K562 (cell line): ENCODE results near the gene GATA6. TPM values are rescaled to one million over a fixed set of nuclear protein-coding genes. Genes with fewer than 3 reads are reported as not detected.

Experiments
- ATAC-seq: fragments of 200-7000 bp; cut with Tn5 transposase; 3 replicates; pipeline ENCODE4 v1.9.1; 2020; ENCODE audit warnings: moderate library complexity
- BruUV-seq: library from RNA; stranded (reverse); fragments of 400-500 nt; replicated peaks from 2 replicates; lab custom pipeline; 2021; lab: Mats Ljungman, UMichigan
- CTCF ChIA-PET: fragments of 300-600 bp; formaldehyde crosslinking; extraction: SDS; loops from one replicate; lab custom pipeline; 2021; ENCODE audit warnings: low intra/inter-chr PET ratio; lab: Yijun Ruan, JAX
- POLR2A ChIA-PET: fragments of 300-600, 350-650 bp; sonication (Branson Sonifier 250); formaldehyde crosslinking; extraction: SDS; loops from one replicate; lab custom pipeline; 2021; ENCODE audit warnings: antibody characterized with exemption, inconsistent platforms; lab: Yijun Ruan, JAX
- DNase-seq, 4 experiments: peaks; one replicate each; pipeline versions ENCODE4 v3.0.0 to v3.0.0-alpha.2; 2011 to 2018; ENCODE audit warnings: low spot score in 3 of 4, mixed read lengths in 3 of 4; ENCODE audit errors: extremely low read depth in 1 of 4
- FAIRE-seq: peaks from 2 replicates; lab custom pipeline; 2011; peaks lifted over from hg19 to GRCh38; lab: Jason Lieb, UNC
- H2AFZ ChIP-seq: 2 replicates; pipeline ENCODE4 v1.6.0; 2011; ENCODE audit warnings: low read depth, low read length, control low read depth, inconsistent platforms
- H3K27ac ChIP-seq: fragments of 200-600 bp; 3 replicates; pipeline ENCODE4 v1.8.0; 2011; ENCODE audit warnings: low read depth, mild to moderate bottlenecking, control low read depth, inconsistent platforms, low read length, moderate library complexity, mixed read lengths; ENCODE audit errors: extremely low read depth
- H3K27me3 ChIP-seq, 2 experiments: fragments of 300-600 bp in 1 of 2; 2 replicates in 1 of 2; 3 replicates in 1 of 2; pipeline versions ENCODE4 v1.6.0 to v1.8.0; 2011; ENCODE audit warnings: inconsistent platforms in 2 of 2, low read length in 2 of 2, mild to moderate bottlenecking in 1 of 2, mixed read lengths in 1 of 2, moderate library complexity in 1 of 2; ENCODE audit not compliant: control insufficient read depth in 2 of 2, insufficient read depth in 2 of 2
- H3K36me3 ChIP-seq: fragments of 300-600 bp; 3 replicates; pipeline ENCODE4 v1.8.0; 2011; ENCODE audit warnings: mild to moderate bottlenecking, low read length, inconsistent platforms; ENCODE audit not compliant: control insufficient read depth, insufficient read depth
- H3K4me1 ChIP-seq, 2 experiments: fragments of 200-600 bp in 1 of 2; replicated peaks in 1 of 2; 2 replicates in 1 of 2; 3 replicates in 1 of 2; pipeline versions ENCODE4 v1.5.1 to v1.8.0; 2011; ENCODE audit warnings: inconsistent platforms in 2 of 2, low read length in 2 of 2, mild to moderate bottlenecking in 1 of 2, mixed read lengths in 1 of 2, moderate library complexity in 1 of 2; ENCODE audit not compliant: control insufficient read depth in 2 of 2, insufficient read depth in 2 of 2
- H3K4me2 ChIP-seq: 2 replicates; pipeline ENCODE4 v1.6.1; 2011; ENCODE audit warnings: low read length, control low read depth, inconsistent platforms, mixed read lengths; ENCODE audit not compliant: insufficient read depth
- H3K4me3 ChIP-seq: fragments of 200-600 bp; sonication (generic), shearing (Covaris generic); 2 replicates; pipeline ENCODE4 v1.5.1; 2016; ENCODE audit warnings: control low read depth, inconsistent platforms
- H3K79me2 ChIP-seq: fragments of 200-600 bp; 3 replicates; pipeline ENCODE4 v1.8.0; 2011; ENCODE audit warnings: low read length, inconsistent platforms; ENCODE audit not compliant: control insufficient read depth, insufficient read depth
- H3K9ac ChIP-seq, 2 experiments: 2 replicates each; pipeline versions ENCODE4 v1.6.0 to v1.6.1; 2011; ENCODE audit warnings: low read depth in 2 of 2, low read length in 2 of 2, control low read depth in 1 of 2, inconsistent platforms in 1 of 2, mild to moderate bottlenecking in 1 of 2, mixed read lengths in 1 of 2; ENCODE audit not compliant: insufficient read depth in 1 of 2
- H3K9me1 ChIP-seq: one replicate; pipeline ENCODE4 v1.6.0; 2011; ENCODE audit warnings: inconsistent platforms, mild to moderate bottlenecking, low read length, moderate library complexity; ENCODE audit not compliant: control insufficient read depth, insufficient read depth
- H3K9me3 ChIP-seq: replicated peaks from 2 replicates; pipeline ENCODE4 v1.5.1; 2011; ENCODE audit warnings: low read depth, low read length, inconsistent platforms; ENCODE audit not compliant: control insufficient read depth, insufficient read depth
- H4K20me1 ChIP-seq: replicated peaks from 2 replicates; pipeline ENCODE4 v1.6.1; 2011; ENCODE audit warnings: low read length, inconsistent platforms, mixed read lengths; ENCODE audit not compliant: control insufficient read depth, insufficient read depth
- CBX2 ChIP-seq: fragments of 200-600 bp; sonication (generic); IDR thresholded peaks from one replicate; pipeline ENCODE4 v1.6.1; 2012; ENCODE audit warnings: mild to moderate bottlenecking, low read length, inconsistent platforms; ENCODE audit not compliant: insufficient read depth, poor library complexity, severe bottlenecking
- HCFC1 ChIP-seq: IDR thresholded peaks from 2 replicates; pipeline ENCODE4 v1.6.1; 2012; ENCODE audit warnings: low read depth, low read length, improper control_type of control experiment
- KDM1A ChIP-seq, 2 experiments: fragments of 450-650 bp; IDR thresholded peaks; 2 replicates each; pipeline ENCODE4 v1.6.1; 2016; ENCODE audit warnings: mild to moderate bottlenecking in 2 of 2
- NEUROD1 ChIP-seq: fragments of 150-350 bp; IDR thresholded peaks from 2 replicates; pipeline ENCODE4 v1.6.1; 2014; ENCODE audit warnings: borderline replicate concordance, low read length, low read depth; ENCODE audit not compliant: partially characterized antibody
- NFIC ChIP-seq: fragments of 450-650 bp; IDR thresholded peaks from 2 replicates; pipeline ENCODE4 v1.6.1; 2017; ENCODE audit warnings: mild to moderate bottlenecking, inconsistent platforms
- RNF219 ChIP-seq: fragments of 250-450 bp; sonication (Bioruptor Pico); IDR thresholded peaks from 2 replicates; pipeline ENCODE4 v1.5.0; 2022; ENCODE audit warnings: mild to moderate bottlenecking
- TOE1 ChIP-seq, 2 experiments: fragments of 450-650 bp in 1 of 2; sonication (generic) in 1 of 2; formaldehyde crosslinking in 1 of 2; IDR thresholded peaks; 2 replicates each; pipeline versions ENCODE4 v1.7.1 to v1.8.0; 2016 to 2022; ENCODE audit warnings: borderline replicate concordance in 2 of 2, mild to moderate bottlenecking in 2 of 2, antibody characterized with exemption in 1 of 2, inconsistent platforms in 1 of 2, low read depth in 1 of 2, missing genetic modification reagents in 1 of 2, moderate library complexity in 1 of 2
- TRIM24 ChIP-seq, 2 experiments: fragments of 450-650 bp; IDR thresholded peaks; 2 replicates each; pipeline ENCODE4 v1.6.1; 2016
- ZBTB11 ChIP-seq, 3 experiments: fragments of 200-800 bp in 1 of 3; fragments of 250-450 bp in 1 of 3; fragments of 450-650 bp in 1 of 3; sonication (Bioruptor Pico) in 1 of 3; sonication (Bioruptor generic) in 1 of 3; formaldehyde crosslinking in 1 of 3; IDR thresholded peaks; 2 replicates each; pipeline versions ENCODE4 v1.6.1 to v1.8.0; 2016 to 2022; ENCODE audit warnings: mild to moderate bottlenecking in 2 of 3, missing genetic modification characterization in 2 of 3, missing compliant biosample characterization in 1 of 3, moderate library complexity in 1 of 3
- ZNF197 ChIP-seq: fragments of 200-800 bp; sonication (Bioruptor generic); IDR thresholded peaks from 2 replicates; pipeline ENCODE4 v1.6.1; 2016; ENCODE audit warnings: low read depth, missing genetic modification characterization, missing compliant biosample characterization
- ZNF778 ChIP-seq: fragments of 450-650 bp; formaldehyde crosslinking; IDR thresholded peaks from 2 replicates; pipeline ENCODE4 v1.4.0; 2020; ENCODE audit warnings: mild to moderate bottlenecking, moderate library complexity
- WGBS: fragments of 100-300 bp; shearing (Covaris generic); methylation state at CpG from one replicate; pipeline ENCODE4 v1.1.6; 2016; ENCODE audit warnings: low coverage, mixed read lengths; ENCODE audit not compliant: insufficient coverage; ENCODE audit errors: missing lambda C conversion rate; 5-methylcytosine and 5-hydroxymethylcytosine counted together
- in situ Hi-C: fragments of 300-500 bp; cut with MboI; formaldehyde crosslinking; loops from 4 replicates; pipeline ENCODE4 v1.15.0; 2018; ENCODE audit warnings: inconsistent platforms, mixed read lengths
- intact Hi-C: fragments of 100-400 bp; cut with micrococcal nuclease; formaldehyde crosslinking; loops from 2 replicates; pipeline ENCODE4 v1.14.2; 2022
- polyA plus RNA-seq, 8 experiments: library from polyadenylated mRNA; depleted of rRNA in 4 of 8; stranded (reverse) in 5 of 8; unstranded in 3 of 8; fragments of >200 nt; fragmentation: Nextera tagmentation in 2 of 8; fragmentation: Illumina TruSeq in 1 of 8; extraction: Ambion mirVana in 2 of 8; extraction: Trizol in 1 of 8; gene quantifications; 2 replicates each; pipeline versions ENCODE4 v1.2.1 to v1.2.3, GENCODE V29; 2011 to 2014; ENCODE audit warnings: inconsistent platforms in 1 of 8, missing spikeins in 1 of 8
- total RNA-seq, 7 experiments: library from RNA; depleted of rRNA in 6 of 7; stranded (reverse); fragments of >200 nt in 6 of 7; fragmentation: Illumina TruSeq in 2 of 7; extraction: Trizol in 2 of 7; gene quantifications; 2 replicates each; pipeline versions ENCODE4 v1.2.1 to v1.2.3, GENCODE V29; 2011 to 2021; ENCODE audit warnings: low replicate concordance in 1 of 7
- TF ChIP-seq, protein P1 (sequence below): sonication (generic); formaldehyde crosslinking; IDR thresholded peaks from 2 replicates; pipeline ENCODE4 v1.8.0; 2023; ENCODE audit warnings: mild to moderate bottlenecking, missing genetic modification reagents

GATA6 gene
- total and polyA plus RNA-seq, 9 of the 15 experiments (the other 6 are each of a cell fraction or from before 2014, with no cell fraction given) = 0.01 to 0.24 (median 0.16) TPM; not detected in 5

- TF ChIP-seq ZBTB11 (CRISPR knock-in tag; IDR thresholded peaks at IDR 0.05) = no peak
- no peak for TF ChIP-seq ZNF778 (CRISPR knock-in tag)
- TF ChIP-seq, all 486 proteins: peak for 2
Measured at GRCh38 chr18:22193466-22193865, 24.1 kb downstream of the GATA6 start (continued).

DNA sequence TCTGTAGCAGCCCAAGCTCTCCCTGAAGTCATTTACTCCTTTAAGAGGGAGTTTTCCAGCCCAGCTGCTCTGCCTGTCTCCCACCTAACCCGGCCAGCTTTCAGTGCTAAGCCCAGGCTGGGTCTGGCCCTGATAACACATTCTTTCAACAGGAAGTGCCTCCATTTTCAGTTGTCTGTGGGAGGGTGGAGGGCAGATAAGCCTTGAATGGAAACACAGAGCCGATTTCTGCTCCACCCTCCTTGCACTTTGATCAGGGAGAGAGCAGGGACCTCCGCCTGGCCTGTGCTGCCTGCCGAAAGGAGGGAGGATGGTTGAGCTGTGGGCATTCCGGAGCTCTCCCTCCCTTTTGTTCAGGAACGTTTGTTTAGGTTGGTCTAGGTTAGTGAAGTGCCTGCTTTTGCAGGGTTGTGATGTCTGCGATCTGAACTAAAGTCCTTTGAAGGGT, 24.8 kb downstream of the GATA6 start:
- peak; percentile 97 for FAIRE-seq
- POLR2A ChIA-PET = interaction anchor here (0.6 to 1.3 kb wide), 5 partner anchors 11 to 189 kb away, joined by 3 to 7 read pairs (median 3); no protein-coding TSS in a partner anchor
- H3K4me3 ChIP-seq = no peak overlapping the region
- peak; percentile 86; the same call in 1 of the 2 replicates for TF ChIP-seq ZNF197 (CRISPR knock-in tag)
- TF ChIP-seq HCFC1 = peak; percentile 55
- TF ChIP-seq, protein P1, sequence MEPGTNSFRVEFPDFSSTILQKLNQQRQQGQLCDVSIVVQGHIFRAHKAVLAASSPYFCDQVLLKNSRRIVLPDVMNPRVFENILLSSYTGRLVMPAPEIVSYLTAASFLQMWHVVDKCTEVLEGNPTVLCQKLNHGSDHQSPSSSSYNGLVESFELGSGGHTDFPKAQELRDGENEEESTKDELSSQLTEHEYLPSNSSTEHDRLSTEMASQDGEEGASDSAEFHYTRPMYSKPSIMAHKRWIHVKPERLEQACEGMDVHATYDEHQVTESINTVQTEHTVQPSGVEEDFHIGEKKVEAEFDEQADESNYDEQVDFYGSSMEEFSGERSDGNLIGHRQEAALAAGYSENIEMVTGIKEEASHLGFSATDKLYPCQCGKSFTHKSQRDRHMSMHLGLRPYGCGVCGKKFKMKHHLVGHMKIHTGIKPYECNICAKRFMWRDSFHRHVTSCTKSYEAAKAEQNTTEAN (CRISPR knock-in tag) = no peak
- peak; percentile 64 for TF ChIP-seq NEUROD1
- TF ChIP-seq RNF219 (CRISPR knock-in tag) = no peak
- TF ChIP-seq NFIC = peak; percentile 90
- peak; percentile 96 for TF ChIP-seq TRIM24 (IDR thresholded peaks at IDR 0.05)
- peak; percentile 52; the same call in 1 of the 2 replicates for TF ChIP-seq TOE1 (IDR thresholded peaks at IDR 0.05; ENCODE audit: borderline replicate concordance)
- no peak for TF ChIP-seq TOE1 (CRISPR knock-in tag; IDR thresholded peaks at IDR 0.05; ENCODE audit: borderline replicate concordance, low read depth)
- no peak for TF ChIP-seq CBX2
- TF ChIP-seq KDM1A (IDR thresholded peaks at IDR 0.05) = peak; percentile 61 to 79; a peak in 3 of 4 replicates

More for the DNA sequence above, 24.8 kb downstream of the GATA6 start:
- Histone ChIP-seq H3K9ac (peak overlapping the region in 1 of 2 experiments; percentile 55; a peak in 2 of 4 replicates), H3K9me3 (no peaks in the 10 kb centered on the region), H3K4me1 (peaks cover 9 to 23% of the 10 kb centered on the region in 2 experiments; a peak in 4 of 5 replicates), H3K36me3 (no peaks in the 10 kb centered on the region), H4K20me1 (no peaks in the 10 kb centered on the region), H2AFZ (peak overlapping the region; percentile 99), H3K27ac (peak overlapping the region; percentile 84), H3K79me2 (no peaks in the 10 kb centered on the region), H3K27me3 (no peaks in the 10 kb centered on the region), H3K4me2 (peak overlapping the region; percentile 82), H3K9me1 (no peaks in the 10 kb centered on the region)
- ATAC-seq = peak; percentile 94
- WGBS = 1% methylated on average over 7 of the region's 7 CpGs
- no TSS peak for BruUV-seq
- DNase-seq = peak; percentile 80 to 93 (median 87)
- CTCF ChIA-PET = no interaction called here
- in situ Hi-C loops = no loop called here
- intact Hi-C loops = no loop called here
